Glutamatergic neuron (in vitro differentiated cells): ENCODE data around the gene XYLT1. TPM values are rescaled to one million over a fixed set of nuclear protein-coding genes. Genes with fewer than 3 reads are reported as not detected.

Experiments
- DNase-seq: peaks from one replicate; pipeline ENCODE4 v3.0.0; 2022
- H3K27ac Mint-ChIP-seq: one replicate; pipeline ENCODE4 v1.8.0; 2020; ENCODE audit warnings: mild to moderate bottlenecking, mixed read lengths, inconsistent platforms; ENCODE audit not compliant: unreplicated experiment
- H3K27me3 Mint-ChIP-seq: one replicate; pipeline ENCODE4 v1.8.0; 2020; ENCODE audit warnings: mild to moderate bottlenecking, moderate library complexity, mixed read lengths, inconsistent platforms; ENCODE audit not compliant: unreplicated experiment
- H3K36me3 Mint-ChIP-seq: one replicate; pipeline ENCODE4 v1.8.0; 2020; ENCODE audit warnings: mild to moderate bottlenecking, mixed read lengths, inconsistent platforms; ENCODE audit not compliant: unreplicated experiment
- H3K4me1 Mint-ChIP-seq: one replicate; pipeline ENCODE4 v1.8.0; 2020; ENCODE audit warnings: mild to moderate bottlenecking, low read depth, mixed read lengths, inconsistent platforms; ENCODE audit not compliant: unreplicated experiment
- H3K4me3 Mint-ChIP-seq: one replicate; pipeline ENCODE4 v1.8.0; 2020; ENCODE audit warnings: mild to moderate bottlenecking, mixed read lengths, inconsistent platforms; ENCODE audit not compliant: unreplicated experiment
- H3K9me3 Mint-ChIP-seq: one replicate; pipeline ENCODE4 v1.8.0; 2020; ENCODE audit warnings: mild to moderate bottlenecking, moderate library complexity, mixed read lengths, inconsistent platforms; ENCODE audit not compliant: unreplicated experiment
- CTCF ChIP-seq: fragments of 200-600 bp; sonication (generic); IDR thresholded peaks from one replicate; pipeline ENCODE4 v1.5.0; 2021; ENCODE audit not compliant: partially characterized antibody, unreplicated experiment
- total RNA-seq: library from RNA; stranded (reverse); fragmentation: NEBNext Ultra II Directional; extraction: Animal tissue kit (Norgen Biotek cat#: 25700); gene quantifications from one replicate; pipeline ENCODE4 v1.2.1, GENCODE V29; 2021; ENCODE audit not compliant: unreplicated experiment

Gene XYLT1
- total RNA-seq, 1 donor from 2014 or later, result 18.4 TPM

GRCh38 chr16:17324451-17324850 is 146.3 kb downstream of the XYLT1 start:
- Mint-ChIP-seq H3K27me3 (peaks cover 4% of the 10 kb centered on the region), H3K27ac (no peak overlapping the region), H3K4me3 (no peak overlapping the region), H3K9me3 (peaks cover 3% of the 10 kb centered on the region), H3K36me3 (no peaks in the 10 kb centered on the region), H3K4me1 (peaks cover 36% of the 10 kb centered on the region)
- TF ChIP-seq CTCF, result no peak
- no peak for DNase-seq

- DNase-seq, result no peak
- peaks cover 1% of the 10 kb centered on the region for H3K9me3 Mint-ChIP-seq
- no peak overlapping the region for H3K27ac Mint-ChIP-seq
- H3K4me3 Mint-ChIP-seq, result no peak overlapping the region
- no peak for TF ChIP-seq CTCF
- peaks cover 4% of the 10 kb centered on the region for H3K27me3 Mint-ChIP-seq
- no peaks in the 10 kb centered on the region for H3K36me3 Mint-ChIP-seq
- H3K4me1 Mint-ChIP-seq, result peaks cover 29% of the 10 kb centered on the region
Observed at GRCh38 chr16:17323171-17323570, 147.6 kb downstream of the XYLT1 start.

- H3K4me1 Mint-ChIP-seq, result peaks cover 26% of the 10 kb centered on the region
- no peak overlapping the region for H3K27ac Mint-ChIP-seq
- H3K27me3 Mint-ChIP-seq, result peaks cover 4% of the 10 kb centered on the region
- DNase-seq, result no peak
- H3K4me3 Mint-ChIP-seq, result no peak overlapping the region
- no peaks in the 10 kb centered on the region for H3K36me3 Mint-ChIP-seq
- TF ChIP-seq CTCF, result no peak
- H3K9me3 Mint-ChIP-seq, result peaks cover 1% of the 10 kb centered on the region
Observed at GRCh38 chr16:17321824-17322223, 148.9 kb downstream of the XYLT1 start.

GRCh38 chr16:17320009-17320408 is 150.8 kb downstream of the XYLT1 start:
- Mint-ChIP-seq H3K9me3 (peaks cover 1% of the 10 kb centered on the region), H3K27me3 (peaks cover 4% of the 10 kb centered on the region), H3K4me1 (peaks cover 23% of the 10 kb centered on the region), H3K27ac (no peak overlapping the region), H3K4me3 (no peak overlapping the region), H3K36me3 (no peaks in the 10 kb centered on the region)
- DNase-seq, result no peak
- TF ChIP-seq CTCF, result no peak

GRCh38 chr16:17318238-17318637 is 152.5 kb downstream of the XYLT1 start:
- Mint-ChIP-seq H3K9me3 (peaks cover 1% of the 10 kb centered on the region), H3K27ac (no peak overlapping the region), H3K4me3 (no peak overlapping the region), H3K4me1 (peaks cover 11% of the 10 kb centered on the region), H3K36me3 (no peaks in the 10 kb centered on the region), H3K27me3 (peaks cover 3% of the 10 kb centered on the region)
- TF ChIP-seq CTCF, result no peak
- DNase-seq, result no peak
